Measurements from ENCODE around the gene KCNIP3. TPM values are rescaled to one million over a fixed set of nuclear protein-coding genes. Genes with fewer than 3 reads are reported as not detected.

KCNIP3 gene
- total RNA-seq, 2 donors from 2014 or later: 12.5 to 22.1 TPM

GRCh38 chr2:95314964-95315611 lies 17.9 kb downstream of the KCNIP3 start:
- TF ChIP-seq CTCF (IDR thresholded peaks at IDR 0.05): peak; percentile 41
- DNase-seq (ENCODE audit: low spot score) (no peak), ATAC-seq (ENCODE audit: insufficient number of reproducible peaks, low FRiP score, low read depth) (no peak)
- Histone ChIP-seq H3K27ac (no peak overlapping the region), H3K27me3 (replicated peaks; ENCODE audit: insufficient read depth) (no peaks in the 10 kb centered on the region), H3K4me1 (ENCODE audit: control insufficient read depth in 1 of 2, low read depth in 2 of 2) (peaks cover 4 to 14% of the 10 kb centered on the region in 2 donors), H3K4me3 (no peak overlapping the region), H3K9me3 (no peaks in the 10 kb centered on the region), H3K36me3 (no peaks in the 10 kb centered on the region)

- Histone ChIP-seq H3K27ac (no peak overlapping the region), H3K36me3 (no peaks in the 10 kb centered on the region), H3K4me3 (no peak overlapping the region), H3K4me1 (ENCODE audit: control insufficient read depth in 1 of 2, low read depth in 2 of 2) (peaks cover 4 to 14% of the 10 kb centered on the region in 2 donors), H3K9me3 (no peaks in the 10 kb centered on the region), H3K27me3 (replicated peaks; ENCODE audit: insufficient read depth) (no peaks in the 10 kb centered on the region)
- ATAC-seq (ENCODE audit: insufficient number of reproducible peaks, low FRiP score, low read depth) (no peak), DNase-seq (ENCODE audit: low spot score) (no peak)
- no peak for TF ChIP-seq CTCF (IDR thresholded peaks at IDR 0.05)
Observed at GRCh38 chr2:95315801-95316411, 18.8 kb downstream of the KCNIP3 start.

- ATAC-seq (ENCODE audit: insufficient number of reproducible peaks, low FRiP score, low read depth): no peak
- no peak for TF ChIP-seq CTCF (IDR thresholded peaks at IDR 0.05)
- H3K27ac ChIP-seq: no peak overlapping the region
Observed at GRCh38 chr2:95316466-95317122, 19.4 kb downstream of the KCNIP3 start.

GRCh38 chr2:95317123-95317500 lies 20.0 kb downstream of the KCNIP3 start:
- H3K27ac ChIP-seq: no peak overlapping the region
- H3K9me3 ChIP-seq: no peaks in the 10 kb centered on the region
- TF ChIP-seq CTCF (IDR thresholded peaks at IDR 0.05): no peak
- no peaks in the 10 kb centered on the region for H3K36me3 ChIP-seq
- no peak for DNase-seq (ENCODE audit: low spot score)
- no peak for ATAC-seq (ENCODE audit: insufficient number of reproducible peaks, low FRiP score, low read depth)
- H3K27me3 ChIP-seq (replicated peaks; ENCODE audit: insufficient read depth): no peaks in the 10 kb centered on the region
- H3K4me3 ChIP-seq: no peak overlapping the region
- peaks cover 4 to 14% of the 10 kb centered on the region in 2 donors for H3K4me1 ChIP-seq (ENCODE audit: control insufficient read depth in 1 of 2, low read depth in 2 of 2)

More at GRCh38 chr2:95316466-95317122, 19.4 kb downstream of the KCNIP3 start:
- Histone ChIP-seq H3K4me3 (no peak overlapping the region), H3K27me3 (replicated peaks; ENCODE audit: insufficient read depth) (no peaks in the 10 kb centered on the region), H3K9me3 (no peaks in the 10 kb centered on the region), H3K4me1 (ENCODE audit: control insufficient read depth in 1 of 2, low read depth in 2 of 2) (peaks cover 4 to 14% of the 10 kb centered on the region in 2 donors), H3K36me3 (no peaks in the 10 kb centered on the region)
- DNase-seq (ENCODE audit: low spot score): no peak

- no peak for DNase-seq (ENCODE audit: low spot score)
- H3K27me3 ChIP-seq (replicated peaks; ENCODE audit: insufficient read depth): no peaks in the 10 kb centered on the region
- no peak for ATAC-seq (ENCODE audit: insufficient number of reproducible peaks, low FRiP score, low read depth)
- no peak overlapping the region for H3K4me3 ChIP-seq
- H3K36me3 ChIP-seq: no peaks in the 10 kb centered on the region
- peaks cover 4 to 14% of the 10 kb centered on the region in 2 donors for H3K4me1 ChIP-seq (ENCODE audit: control insufficient read depth in 1 of 2, low read depth in 2 of 2)
- H3K27ac ChIP-seq: no peak overlapping the region
- no peak for TF ChIP-seq CTCF (IDR thresholded peaks at IDR 0.05)
- no peaks in the 10 kb centered on the region for H3K9me3 ChIP-seq
Observed at GRCh38 chr2:95317665-95318425, 20.7 kb downstream of the KCNIP3 start.

Measured in thoracic aorta (tissue), 2 donors.